OCI-LY7 (cell line): ENCODE results near the gene AKR1E2.

Experiments
- EZH2phosphoT487 ChIP-seq: fragments of 200-600 bp; sonication (generic); IDR thresholded peaks from 2 replicates; pipeline ENCODE4 v1.6.1; 2018; ENCODE audit warnings: low read depth, borderline replicate concordance, mild to moderate bottlenecking, mixed run types, antibody characterized with exemption, low read length, moderate library complexity, mixed read lengths
- TF ChIP-seq, protein P1 (sequence below): fragments of 200-600 bp; sonication (generic); conservative IDR thresholded peaks from 2 replicates; pipeline ENCODE4 v1.5.1; 2014; ENCODE audit warnings: mild to moderate bottlenecking, antibody characterized with exemption, low read length, moderate library complexity, mixed read lengths

DNA sequence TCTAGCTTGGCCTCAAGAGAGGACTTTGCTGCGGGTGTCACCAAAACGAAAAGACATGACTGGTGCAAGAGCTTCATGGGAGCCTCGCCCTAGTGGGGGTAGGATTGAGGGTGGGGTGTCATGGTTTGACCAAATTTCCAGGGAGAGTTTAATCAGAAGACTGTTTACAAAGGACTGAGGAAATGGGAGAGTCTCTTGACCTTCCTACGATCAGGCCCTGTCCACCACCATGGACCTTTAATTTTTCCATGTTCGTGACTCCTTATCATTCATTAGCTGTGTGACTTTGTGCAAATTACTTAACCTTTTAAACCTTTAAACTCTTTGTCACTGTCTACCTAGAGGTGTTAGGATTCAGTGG is 23.0 kb downstream of the AKR1E2 start:
- TF ChIP-seq, protein P1, sequence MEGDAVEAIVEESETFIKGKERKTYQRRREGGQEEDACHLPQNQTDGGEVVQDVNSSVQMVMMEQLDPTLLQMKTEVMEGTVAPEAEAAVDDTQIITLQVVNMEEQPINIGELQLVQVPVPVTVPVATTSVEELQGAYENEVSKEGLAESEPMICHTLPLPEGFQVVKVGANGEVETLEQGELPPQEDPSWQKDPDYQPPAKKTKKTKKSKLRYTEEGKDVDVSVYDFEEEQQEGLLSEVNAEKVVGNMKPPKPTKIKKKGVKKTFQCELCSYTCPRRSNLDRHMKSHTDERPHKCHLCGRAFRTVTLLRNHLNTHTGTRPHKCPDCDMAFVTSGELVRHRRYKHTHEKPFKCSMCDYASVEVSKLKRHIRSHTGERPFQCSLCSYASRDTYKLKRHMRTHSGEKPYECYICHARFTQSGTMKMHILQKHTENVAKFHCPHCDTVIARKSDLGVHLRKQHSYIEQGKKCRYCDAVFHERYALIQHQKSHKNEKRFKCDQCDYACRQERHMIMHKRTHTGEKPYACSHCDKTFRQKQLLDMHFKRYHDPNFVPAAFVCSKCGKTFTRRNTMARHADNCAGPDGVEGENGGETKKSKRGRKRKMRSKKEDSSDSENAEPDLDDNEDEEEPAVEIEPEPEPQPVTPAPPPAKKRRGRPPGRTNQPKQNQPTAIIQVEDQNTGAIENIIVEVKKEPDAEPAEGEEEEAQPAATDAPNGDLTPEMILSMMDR: no peak
- TF ChIP-seq EZH2phosphoT487: no peak
